Esophagus squamous epithelium (tissue), 5 donors: ENCODE results near the gene MAN1B1. TPM values are rescaled to one million over a fixed set of nuclear protein-coding genes. Genes with fewer than 3 reads are reported as not detected.

ENCODE experiments used
- DNase-seq: peaks from one replicate; lab custom pipeline; 2025; lab: John Stamatoyannopoulos, UW
- H3K27ac ChIP-seq, 4 donors: fragments of 200-600 bp; sonication (generic); one replicate each; pipeline ENCODE4 v1.5.1; 2016 to 2019; ENCODE audit warnings: mild to moderate bottlenecking in 1 of 4
- H3K27me3 ChIP-seq, 4 donors: fragments of 200-600 bp; sonication (generic); 1 replicate in 3 of 4; 2 replicates in 1 of 4; pipeline versions ENCODE4 v1.5.1 to v1.6.0; 2017 to 2021; ENCODE audit warnings: antibody characterized with exemption in 1 of 4
- H3K36me3 ChIP-seq, 3 donors: fragments of 200-600 bp; sonication (generic); one replicate each; pipeline ENCODE4 v1.5.1; 2016 to 2019
- H3K4me1 ChIP-seq, 3 donors: fragments of 200-600 bp; sonication (generic); one replicate each; pipeline ENCODE4 v1.5.1; 2017 to 2019
- H3K4me3 ChIP-seq, 4 donors: fragments of 200-600 bp; sonication (generic); 1 replicate in 3 of 4; 2 replicates in 1 of 4; pipeline ENCODE4 v1.5.1; 2016 to 2019; ENCODE audit warnings: mild to moderate bottlenecking in 2 of 4, moderate library complexity in 1 of 4
- H3K9me3 ChIP-seq, 3 donors: fragments of 200-600 bp; sonication (generic); one replicate each; pipeline ENCODE4 v1.5.1; 2016 to 2019
- POLR2A ChIP-seq, 4 donors: fragments of 450-650 bp; IDR thresholded peaks; one replicate each; pipeline ENCODE4 v1.6.1; 2017; ENCODE audit warnings: antibody characterized with exemption in 4 of 4, mild to moderate bottlenecking in 4 of 4, moderate library complexity in 3 of 4
- WGBS, 2 donors: methylation state at CpG; one replicate each; pipeline ENCODE4 v1.1.5; 2018; 5-methylcytosine and 5-hydroxymethylcytosine counted together
- intact Hi-C: fragments of 100-400 bp; cut with DNase I; formaldehyde crosslinking; loops from one replicate; pipeline ENCODE4 v1.15.0; 2022
- total RNA-seq, 4 donors: library from RNA; depleted of rRNA; stranded (reverse); fragments of >200 nt; gene quantifications; one replicate each; pipeline ENCODE4 v1.1.0, GENCODE V29; 2016
- TF ChIP-seq, protein P1 (sequence below), 6 experiments: fragments of 450-650 bp in 4 of 6; fragments of 200-600 bp in 2 of 6; sonication (generic) in 2 of 6; IDR thresholded peaks; one replicate each; pipeline ENCODE4 v1.5.1; 2016 to 2019; ENCODE audit warnings: antibody characterized with exemption in 6 of 6, mild to moderate bottlenecking in 4 of 6, moderate library complexity in 4 of 6
- donor health status: DM: yes; HTN: yes; CAD: no.

The MAN1B1 gene
- total RNA-seq, 4 donors from 2014 or later = 25.6 to 50.9 (median 39.4) TPM

DNA sequence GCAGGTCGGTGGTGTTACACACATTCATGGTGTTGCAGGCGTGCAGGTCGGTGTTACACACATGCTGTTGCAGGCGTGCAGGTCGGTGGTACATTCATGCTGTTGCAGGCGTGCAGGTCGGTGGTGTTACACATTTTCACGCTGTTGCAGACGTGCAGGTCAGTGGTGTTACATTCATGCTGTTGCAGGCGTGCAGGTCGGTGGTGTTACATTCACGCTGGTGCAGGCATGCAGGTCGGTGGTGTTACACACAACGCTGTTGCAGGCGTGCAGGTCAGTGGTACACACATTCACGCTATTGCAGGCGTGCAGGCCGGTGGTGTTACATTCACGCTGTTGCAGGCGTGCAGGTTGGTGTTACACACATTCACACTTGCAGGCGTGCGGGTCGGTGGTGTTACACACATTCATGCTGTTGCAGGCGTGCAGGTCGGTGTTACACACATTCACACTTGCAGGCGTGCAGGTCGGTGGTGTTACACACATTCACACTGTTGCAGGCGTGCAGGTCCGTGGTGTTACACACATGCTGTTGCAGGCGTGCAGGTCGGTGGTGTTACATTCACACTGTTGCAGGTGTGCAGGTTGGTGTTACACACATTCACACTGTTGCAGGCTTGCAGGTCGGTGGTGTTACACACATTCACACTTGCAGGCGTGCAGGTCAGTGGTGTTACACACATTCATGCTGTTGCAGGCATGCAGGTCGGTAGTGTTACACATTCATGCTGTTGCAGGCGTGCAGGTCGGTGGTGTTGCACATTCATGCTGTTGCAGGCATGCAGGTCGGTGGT, 16.6 kb downstream of the MAN1B1 start:
- no peak overlapping the region for H3K27ac ChIP-seq
- H3K4me1 ChIP-seq = peaks cover 0 to 4% (median 0%) of the 10 kb centered on the region in 3 donors
- no peak overlapping the region for H3K4me3 ChIP-seq
- no peaks in the 10 kb centered on the region for H3K27me3 ChIP-seq
- WGBS, 2 donors = 86 to 90% methylated on average over 26 to 29 of the region's 37 CpGs
- peaks cover 53 to 100% (median 56%) of the 10 kb centered on the region in 3 donors for H3K36me3 ChIP-seq
- intact Hi-C loops = no loop called here
- DNase-seq = no peak
- no peaks in the 10 kb centered on the region for H3K9me3 ChIP-seq
- TF ChIP-seq, protein P1, sequence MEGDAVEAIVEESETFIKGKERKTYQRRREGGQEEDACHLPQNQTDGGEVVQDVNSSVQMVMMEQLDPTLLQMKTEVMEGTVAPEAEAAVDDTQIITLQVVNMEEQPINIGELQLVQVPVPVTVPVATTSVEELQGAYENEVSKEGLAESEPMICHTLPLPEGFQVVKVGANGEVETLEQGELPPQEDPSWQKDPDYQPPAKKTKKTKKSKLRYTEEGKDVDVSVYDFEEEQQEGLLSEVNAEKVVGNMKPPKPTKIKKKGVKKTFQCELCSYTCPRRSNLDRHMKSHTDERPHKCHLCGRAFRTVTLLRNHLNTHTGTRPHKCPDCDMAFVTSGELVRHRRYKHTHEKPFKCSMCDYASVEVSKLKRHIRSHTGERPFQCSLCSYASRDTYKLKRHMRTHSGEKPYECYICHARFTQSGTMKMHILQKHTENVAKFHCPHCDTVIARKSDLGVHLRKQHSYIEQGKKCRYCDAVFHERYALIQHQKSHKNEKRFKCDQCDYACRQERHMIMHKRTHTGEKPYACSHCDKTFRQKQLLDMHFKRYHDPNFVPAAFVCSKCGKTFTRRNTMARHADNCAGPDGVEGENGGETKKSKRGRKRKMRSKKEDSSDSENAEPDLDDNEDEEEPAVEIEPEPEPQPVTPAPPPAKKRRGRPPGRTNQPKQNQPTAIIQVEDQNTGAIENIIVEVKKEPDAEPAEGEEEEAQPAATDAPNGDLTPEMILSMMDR (IDR thresholded peaks at IDR 0.05) = no peak
- TF ChIP-seq POLR2A (IDR thresholded peaks at IDR 0.05) = no peak

GRCh38 chr9:137105814-137106661, 19.3 kb downstream of the MAN1B1 start:
- intact Hi-C loops = no loop called here
- no peaks in the 10 kb centered on the region for H3K27me3 ChIP-seq
- H3K36me3 ChIP-seq = peaks cover 50 to 100% (median 51%) of the 10 kb centered on the region in 3 donors
- WGBS, 2 donors = 85% methylated on average over 4 of the region's 31 CpGs; no CpG with 5 or more reads in 1 of the 2 donors
- no peaks in the 10 kb centered on the region for H3K9me3 ChIP-seq
- DNase-seq = no peak
- H3K27ac ChIP-seq = no peak overlapping the region
- no peak for TF ChIP-seq POLR2A (IDR thresholded peaks at IDR 0.05)
- TF ChIP-seq, protein P1 (IDR thresholded peaks at IDR 0.05) = no peak
- no peak overlapping the region for H3K4me3 ChIP-seq
- H3K4me1 ChIP-seq = peaks cover 0 to 4% (median 0%) of the 10 kb centered on the region in 3 donors

GRCh38 chr9:137106662-137107250, 20.0 kb downstream of the MAN1B1 start:
- H3K36me3 ChIP-seq = peaks cover 43 to 100% (median 47%) of the 10 kb centered on the region in 3 donors
- no peak overlapping the region for H3K4me3 ChIP-seq
- H3K27me3 ChIP-seq = no peaks in the 10 kb centered on the region
- peaks cover 0 to 4% (median 0%) of the 10 kb centered on the region in 3 donors for H3K4me1 ChIP-seq
- DNase-seq = no peak
- TF ChIP-seq, protein P1 (IDR thresholded peaks at IDR 0.05) = no peak
- TF ChIP-seq POLR2A (IDR thresholded peaks at IDR 0.05) = no peak
- intact Hi-C loops = no loop called here
- H3K27ac ChIP-seq = no peak overlapping the region
- 53 to 77% methylated on average over 7 to 8 of the region's 27 CpGs for WGBS, 2 donors
- H3K9me3 ChIP-seq = no peaks in the 10 kb centered on the region

GRCh38 chr9:137107312-137107921, 20.6 kb downstream of the MAN1B1 start:
- Histone ChIP-seq H3K36me3 (peaks cover 39 to 100% (median 45%) of the 10 kb centered on the region in 3 donors), H3K4me3 (no peak overlapping the region), H3K4me1 (peaks cover 0 to 4% (median 0%) of the 10 kb centered on the region in 3 donors), H3K27me3 (no peaks in the 10 kb centered on the region), H3K9me3 (no peaks in the 10 kb centered on the region), H3K27ac (no peak overlapping the region)
- intact Hi-C loops = no loop called here
- no peak for DNase-seq
- WGBS, 2 donors = 94% methylated on average over 6 of the region's 27 CpGs; no CpG with 5 or more reads in 1 of the 2 donors
- TF ChIP-seq, protein P1 (IDR thresholded peaks at IDR 0.05) = no peak
- TF ChIP-seq POLR2A (IDR thresholded peaks at IDR 0.05) = no peak
